HG03159 (cell line): ENCODE data around the gene CDK15.
"Not testable (repeated sequence)": the region's sequence is repeated elsewhere in the genome, so short reads cannot be mapped to it uniquely, and the experiment has no call there.

Experiments used
- ATAC-seq: cut with Tn5 transposase; IDR thresholded peaks from one replicate; pipeline ENCODE4 v1.9.1; 2021; ENCODE audit warnings: mild to moderate bottlenecking, moderate library complexity; ENCODE audit not compliant: unreplicated experiment

Gene CDK15

DNA sequence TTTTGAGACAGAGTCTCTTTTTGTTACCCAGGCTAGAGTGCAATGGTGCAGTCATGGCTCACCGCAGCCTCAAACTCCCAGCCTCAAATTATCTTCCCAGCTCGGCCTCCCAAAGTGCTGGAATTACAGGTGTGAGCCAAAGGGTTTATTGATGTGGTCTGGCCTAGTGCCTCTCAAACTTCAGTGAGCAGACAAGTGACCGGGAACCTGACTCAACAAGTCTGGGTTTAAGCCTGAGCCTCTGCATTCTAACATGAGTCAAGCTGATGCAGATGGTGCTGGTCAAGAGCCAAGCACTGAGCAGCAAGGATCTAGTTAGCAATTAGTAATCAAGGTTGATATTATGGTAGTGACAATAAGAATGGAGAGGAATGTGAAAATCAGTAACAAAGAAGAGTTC is 21.3 kb downstream of the CDK15 start:
- ATAC-seq, result no peak

DNA sequence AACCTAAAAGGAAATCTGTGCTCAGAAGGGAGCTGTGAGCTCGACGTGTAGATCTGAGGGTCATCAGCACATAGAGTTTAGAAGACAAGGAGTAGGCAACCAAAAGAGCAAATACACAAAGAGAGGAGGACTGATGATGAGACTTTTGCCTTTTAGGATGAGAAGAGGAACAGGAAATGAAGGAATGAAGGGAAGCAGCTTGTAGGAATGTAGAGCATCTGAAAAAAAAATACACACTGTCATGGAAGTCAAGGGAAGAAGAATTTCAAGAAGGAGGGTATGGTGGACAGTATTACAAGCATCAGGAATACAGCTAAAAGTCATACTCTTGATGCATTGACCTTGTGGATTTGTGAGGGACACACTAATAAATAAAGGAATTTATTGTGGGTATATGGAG is 21.9 kb downstream of the CDK15 start:
- ATAC-seq, result no peak

GRCh38 chr2:201830666-201831065 is 24.3 kb downstream of the CDK15 start:
- no peak for ATAC-seq

GRCh38 chr2:201831469-201831868 is 25.1 kb downstream of the CDK15 start:
- no peak for ATAC-seq

- ATAC-seq, result no peak
These were observed 27.4 kb downstream of the CDK15 start for GRCh38 chr2:201833781-201834180.

DNA sequence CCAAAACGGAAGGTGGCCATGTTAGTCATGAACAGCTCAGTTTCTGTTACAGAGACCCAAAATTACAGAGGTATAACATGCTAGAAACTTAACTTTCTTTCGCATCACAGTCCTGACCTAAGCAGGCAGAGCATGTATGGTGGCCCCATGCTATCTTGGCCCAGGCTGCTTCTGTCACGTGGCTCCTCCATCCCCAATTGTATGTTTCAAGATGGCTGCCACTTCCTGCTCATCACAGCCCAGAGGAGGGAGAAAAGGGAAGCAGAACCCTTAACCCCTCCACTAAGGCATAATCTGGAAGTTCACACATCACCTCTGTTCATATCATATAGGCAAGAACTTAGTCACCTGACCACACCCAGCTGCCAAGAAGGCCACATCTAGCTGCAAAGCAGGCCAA is 28.7 kb downstream of the CDK15 start:
- ATAC-seq, result no peak

DNA sequence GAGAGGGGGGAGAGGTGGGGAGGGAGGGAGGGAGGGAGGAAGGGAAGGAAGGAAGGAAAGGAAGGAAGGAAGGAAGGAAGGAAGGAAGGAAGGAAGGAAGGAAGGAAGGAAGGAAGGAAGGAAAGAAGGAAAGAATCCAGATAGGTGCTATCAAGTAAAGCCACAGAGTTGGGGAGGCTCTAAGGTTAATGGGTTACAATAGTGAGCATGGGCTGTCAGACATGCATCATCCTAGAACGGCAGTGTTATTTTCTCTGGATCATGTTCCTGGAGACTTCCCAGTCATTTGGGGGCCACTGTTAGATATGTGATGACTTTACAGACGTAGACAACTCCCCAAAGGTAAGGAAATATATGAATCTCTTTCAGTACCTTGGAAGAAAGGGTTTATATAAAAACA is 31.1 kb downstream of the CDK15 start:
- ATAC-seq, result no peak

DNA sequence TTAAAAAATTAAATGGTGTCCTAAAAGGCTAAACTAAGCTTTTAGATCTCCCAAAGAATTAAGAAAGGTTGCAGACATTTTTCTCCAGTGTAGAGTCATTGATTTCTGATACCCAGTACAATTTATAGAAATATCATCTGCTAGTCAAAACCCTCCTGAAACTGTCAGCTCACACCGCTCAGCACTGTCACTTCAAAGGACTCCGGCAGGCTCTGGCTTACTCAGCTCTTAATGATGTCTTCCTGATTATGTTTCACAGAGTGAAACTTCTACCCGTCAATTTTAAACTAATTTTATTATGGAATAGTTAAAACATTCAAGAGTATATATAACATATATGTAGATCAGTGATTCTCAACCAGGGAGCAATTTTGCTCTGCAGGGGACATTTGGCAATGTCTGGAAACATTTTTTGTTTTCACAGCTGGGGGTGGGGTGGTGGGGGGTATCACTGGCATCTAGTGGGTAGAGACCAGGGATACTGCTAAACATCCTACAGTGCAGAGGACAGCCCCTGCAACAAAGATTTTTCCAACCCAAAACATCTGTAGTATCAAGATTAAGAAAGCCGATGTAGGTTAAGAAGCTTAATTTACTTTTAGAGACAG is 31.6 kb downstream of the CDK15 start:
- no peak for ATAC-seq

- ATAC-seq, result no peak
These were observed 33.4 kb downstream of the CDK15 start for GRCh38 chr2:201839727-201840126.

DNA sequence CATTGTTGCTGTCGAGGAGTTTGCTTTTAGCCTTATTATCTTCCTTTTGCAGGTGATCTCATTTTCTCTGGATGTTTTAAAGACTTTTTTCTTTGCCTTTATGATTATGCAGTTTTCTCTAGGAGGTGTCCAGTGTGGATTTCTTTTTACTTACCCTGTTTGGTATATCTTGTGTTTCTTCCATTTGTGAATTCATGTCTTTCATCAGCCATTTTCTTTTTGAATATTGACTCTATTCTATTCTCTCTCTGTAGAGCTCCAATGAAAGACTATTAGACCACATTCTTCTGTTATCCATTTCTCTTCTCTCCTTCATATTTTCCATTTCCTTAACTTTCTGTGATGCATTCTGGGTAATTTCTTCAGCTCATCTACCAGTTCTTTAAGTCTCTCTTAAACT is 34.4 kb downstream of the CDK15 start:
- ATAC-seq, result no peak

DNA sequence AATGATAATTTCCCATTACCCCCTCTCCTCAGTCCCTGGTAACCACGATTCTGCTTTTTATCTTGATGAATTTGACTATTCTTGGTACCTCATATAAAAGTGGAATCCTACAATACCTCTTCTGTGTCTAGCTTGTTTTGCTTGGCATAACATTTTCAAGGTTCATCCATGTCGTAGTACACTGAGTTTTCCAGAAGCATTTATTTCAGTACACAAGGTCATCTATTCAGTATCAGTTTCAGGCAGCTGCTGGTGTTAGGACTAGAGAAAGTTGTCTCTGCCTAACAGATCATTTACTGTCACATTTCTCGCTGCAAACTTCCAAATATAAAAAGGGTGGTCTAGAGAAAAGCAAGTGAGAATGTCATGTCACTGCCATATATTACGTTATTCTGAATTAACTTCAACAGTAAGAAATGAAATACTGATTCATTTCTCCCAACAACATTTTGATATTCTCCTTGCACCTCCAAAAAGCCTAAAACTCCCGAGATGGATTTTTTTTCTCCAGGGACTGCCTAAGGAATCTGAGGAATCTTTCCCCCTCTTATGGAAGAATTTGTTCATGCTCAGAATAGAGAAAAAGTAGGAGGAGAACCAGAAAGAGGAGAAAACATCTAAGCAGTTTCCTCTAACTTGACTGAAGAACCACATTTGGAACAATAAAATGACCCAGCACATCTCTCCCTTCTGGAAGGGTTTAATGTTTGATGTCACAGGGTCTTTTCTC is 36.0 kb downstream of the CDK15 start:
- no peak for ATAC-seq

DNA sequence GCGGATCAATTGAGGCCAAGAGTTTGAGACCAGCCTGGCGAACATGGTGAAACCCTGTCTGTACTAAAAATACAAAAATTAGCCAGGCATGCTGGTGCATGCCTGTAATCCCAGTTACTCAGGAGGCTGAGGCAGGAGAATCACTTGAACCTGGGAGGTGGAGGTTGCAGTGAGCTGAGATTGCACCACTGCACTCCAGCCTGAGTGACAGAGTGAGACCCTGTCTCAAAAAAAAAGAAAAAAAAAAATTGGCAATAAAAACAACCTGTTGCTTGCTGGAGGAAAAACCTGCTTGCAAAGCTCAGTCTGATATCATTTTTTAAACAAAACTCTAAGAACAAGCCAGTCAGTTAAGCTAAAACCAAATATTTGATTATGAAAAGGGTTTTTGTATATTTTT is 38.6 kb downstream of the CDK15 start:
- ATAC-seq, result not testable (repeated sequence)

- no peak for ATAC-seq
These were observed 41.1 kb downstream of the CDK15 start for GRCh38 chr2:201847481-201847880.

DNA sequence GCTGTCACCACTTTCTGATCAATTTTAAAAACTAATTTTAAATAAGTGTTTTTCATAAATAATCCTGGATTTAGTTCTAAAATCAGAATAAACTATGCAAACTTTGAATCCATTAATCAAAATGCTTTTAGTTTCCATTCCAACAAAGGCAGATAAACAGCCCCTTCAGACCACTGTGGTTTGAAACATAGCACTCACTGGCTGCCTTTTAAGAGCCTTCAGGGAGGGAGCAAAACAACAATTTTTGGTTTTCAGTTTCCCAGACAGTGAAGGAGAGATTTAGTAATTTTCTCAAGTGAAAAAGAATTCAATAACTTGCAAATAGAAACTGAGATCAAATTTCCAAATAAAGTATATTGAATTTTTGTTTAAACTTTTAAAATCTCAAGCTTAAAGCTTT is 46.1 kb downstream of the CDK15 start:
- no peak for ATAC-seq

DNA sequence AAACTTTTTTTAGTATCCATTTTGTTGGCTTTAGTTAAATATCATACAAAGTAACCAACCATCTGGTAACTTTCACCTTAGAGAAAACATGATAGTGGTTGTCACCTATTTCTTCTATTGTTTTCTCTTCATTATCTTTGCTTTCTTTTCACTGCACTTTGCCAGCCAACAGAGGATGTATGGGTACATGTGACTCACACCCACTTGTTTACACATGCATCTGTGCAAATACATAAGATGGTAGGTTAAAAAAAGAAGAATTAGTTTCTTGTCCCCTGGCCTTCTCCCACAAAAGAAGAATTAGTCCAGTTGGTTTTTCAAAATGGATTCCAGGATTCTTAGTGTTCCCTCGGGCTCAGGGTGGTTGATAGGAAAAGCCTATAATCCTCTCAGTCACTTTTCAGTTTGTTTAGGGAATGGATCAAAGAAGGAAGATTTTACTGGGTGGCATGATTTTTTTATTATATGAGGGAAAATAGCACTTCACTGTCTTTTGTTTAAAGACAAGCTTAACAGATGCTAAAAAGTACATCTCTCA is 46.6 kb downstream of the CDK15 start:
- no peak for ATAC-seq

GRCh38 chr2:201854221-201854801 is 48.0 kb downstream of the CDK15 start:
- ATAC-seq, result no peak

GRCh38 chr2:201854841-201855240 is 48.5 kb downstream of the CDK15 start:
- ATAC-seq, result no peak

GRCh38 chr2:201855356-201855755 is 49.0 kb downstream of the CDK15 start:
- ATAC-seq, result no peak

DNA sequence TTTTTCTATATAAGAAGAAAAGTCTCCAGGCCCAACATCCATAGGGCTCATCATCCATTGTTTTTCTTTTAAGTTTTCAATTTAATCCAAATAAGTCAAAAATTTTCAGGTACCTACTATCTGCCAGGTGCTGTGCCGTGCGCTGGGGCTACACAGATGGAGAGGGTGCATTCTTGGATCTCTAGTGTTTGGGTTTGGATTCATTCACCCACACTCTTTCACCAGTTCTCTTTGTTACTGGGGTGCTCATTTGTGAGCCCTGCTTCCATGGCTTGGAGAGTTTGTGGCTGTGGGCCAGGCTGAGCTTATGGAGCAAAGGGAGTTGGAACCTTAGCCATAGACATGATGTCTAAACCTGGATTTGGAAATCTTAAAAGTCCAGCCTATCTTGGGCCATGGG is 51.0 kb downstream of the CDK15 start:
- no peak for ATAC-seq

GRCh38 chr2:201858281-201859184 is 52.2 kb downstream of the CDK15 start:
- ATAC-seq, result no peak

- no peak for ATAC-seq
These were observed 53.6 kb downstream of the CDK15 start for GRCh38 chr2:201859949-201860348.
